Right lung (tissue), 10 donors: Measurements from ENCODE around the gene RNU2-1. TPM values are rescaled to one million over a fixed set of nuclear protein-coding genes. Genes with fewer than 3 reads are reported as not detected.
"Not testable (repeated sequence)": the region's sequence is repeated elsewhere in the genome, so short reads cannot be mapped to it uniquely, and the experiment has no call there.

Experiments used
- DNase-seq, 2 donors: peaks; one replicate each; pipeline ENCODE4 v3.0.0-alpha.2; 2013
- long read RNA-seq, 8 donors: transcript quantifications; one replicate each; lab custom pipeline, GENCODE V29; 2026
- polyA plus RNA-seq, 5 donors: library from polyadenylated mRNA; unstranded; fragments of 120-200 nt; gene quantifications; one replicate each; pipeline versions ENCODE4 v1.2.1 to v1.2.3, GENCODE V29; 2013; ENCODE audit warnings: inconsistent platforms in 1 of 5, low replicate concordance in 1 of 5; ENCODE audit not compliant: insufficient read length in 5 of 5, insufficient read depth in 1 of 5

Gene RNU2-1
- 1 to 10 TPM in 2 of 5 donors, under 1 TPM in 1, not detected in 2; 0.67 to 1.5 (median 1.2) TPM for polyA plus RNA-seq
- long read RNA-seq, donor 1, transcript RNU2-1-201 (1 exons, 191 nt), result major isoform, 11 of 11 reads
- long read RNA-seq, donor 1, partial matches to known transcripts, result 0 of 11 reads
- long read RNA-seq, donor 1, other reads (novel, unspliced or antisense), result 0 of 11 reads
- long read RNA-seq, donor 2, result 0 reads
- long read RNA-seq, donor 3, transcript RNU2-1-201 (1 exons, 191 nt), result major isoform, 7 of 7 reads
- long read RNA-seq, donor 3, partial matches to known transcripts, result 0 of 7 reads
- long read RNA-seq, donor 3, other reads (novel, unspliced or antisense), result 0 of 7 reads
- long read RNA-seq, donor 4, partial matches to known transcripts, result 0 of 2 reads
- long read RNA-seq, donor 4, other reads (novel, unspliced or antisense), result 0 of 2 reads
- long read RNA-seq, donor 5, partial matches to known transcripts, result 0 of 2 reads
- long read RNA-seq, donor 5, other reads (novel, unspliced or antisense), result 0 of 2 reads
- long read RNA-seq, donor 6, partial matches to known transcripts, result 0 of 2 reads
- long read RNA-seq, donor 6, other reads (novel, unspliced or antisense), result 0 of 2 reads
- long read RNA-seq, donor 7, result 0 reads
- long read RNA-seq, donor 8, partial matches to known transcripts, result 0 of 4 reads
- long read RNA-seq, donor 8, other reads (novel, unspliced or antisense), result 0 of 4 reads

- DNase-seq, result not testable (repeated sequence)
Measured at GRCh38 chr17:43233877-43234276, at the start of gene RNU2-1. TSS of gene RNU2-1 (minus strand) at chr17:43233977.

GRCh38 chr17:43272914-43273313 lies 39.1 kb upstream of the RNU2-1 start:
- DNase-seq, result not testable (repeated sequence)

GRCh38 chr17:43272483-43272882 lies 38.7 kb upstream of the RNU2-1 start:
- not testable (repeated sequence) for DNase-seq

- DNase-seq, result not testable (repeated sequence)
Measured at GRCh38 chr17:43270552-43271504, 37.1 kb upstream of the RNU2-1 start.

GRCh38 chr17:43246456-43246855 lies 12.7 kb upstream of the RNU2-1 start:
- DNase-seq, result not testable (repeated sequence)

GRCh38 chr17:43240596-43241352 lies 7.0 kb upstream of the RNU2-1 start:
- not testable (repeated sequence) for DNase-seq

- DNase-seq, result not testable (repeated sequence)
Measured at GRCh38 chr17:43239597-43239996, 5.8 kb upstream of the RNU2-1 start.

GRCh38 chr17:43233263-43233662 lies 514 bp downstream of the RNU2-1 start:
- DNase-seq, result not testable (repeated sequence)

GRCh38 chr17:43232021-43232699 lies 1.6 kb downstream of the RNU2-1 start:
- not testable (repeated sequence) for DNase-seq

- not testable (repeated sequence) for DNase-seq
Measured at GRCh38 chr17:43231205-43232020, 2.4 kb downstream of the RNU2-1 start.

- DNase-seq, result not testable (repeated sequence)
Measured at GRCh38 chr17:43228020-43228782, 5.6 kb downstream of the RNU2-1 start, which contains the start of gene CCDC200. TSS of gene CCDC200 (minus strand) at chr17:43228623. CDS start at chr17:43228554, 69 bp downstream.

GRCh38 chr17:43226393-43226792 lies 7.4 kb downstream of the RNU2-1 start:
- DNase-seq, result no peak

GRCh38 chr17:43224146-43224705 lies 9.6 kb downstream of the RNU2-1 start:
- no peak for DNase-seq

- DNase-seq, result no peak
Measured at GRCh38 chr17:43220511-43221125, 13.2 kb downstream of the RNU2-1 start.

GRCh38 chr17:43219746-43220380 lies 13.9 kb downstream of the RNU2-1 start:
- DNase-seq, result no peak

GRCh38 chr17:43219001-43219400 lies 14.8 kb downstream of the RNU2-1 start:
- DNase-seq, result no peak

- no peak for DNase-seq
Measured at GRCh38 chr17:43217614-43218087, 16.1 kb downstream of the RNU2-1 start.
